Mucosa of stomach (tissue), 1 donor: Measurements from ENCODE around the gene GET4.

ENCODE experiments used
- H3K27me3 ChIP-seq: one replicate; pipeline ENCODE4 v1.7.0; 2013; ENCODE audit warnings: mild to moderate bottlenecking, low read length; ENCODE audit not compliant: control insufficient read depth, insufficient read depth
- H3K36me3 ChIP-seq: one replicate; pipeline ENCODE4 v1.7.0; 2013; ENCODE audit warnings: low read length; ENCODE audit not compliant: control insufficient read depth, insufficient read depth
- H3K4me1 ChIP-seq: one replicate; pipeline ENCODE4 v1.7.0; 2013; ENCODE audit warnings: mild to moderate bottlenecking, low read length; ENCODE audit not compliant: control insufficient read depth, insufficient read depth
- H3K4me3 ChIP-seq: one replicate; pipeline ENCODE4 v1.7.0; 2013; ENCODE audit warnings: low read length
- H3K9ac ChIP-seq: one replicate; pipeline ENCODE4 v1.7.0; 2013; ENCODE audit warnings: mild to moderate bottlenecking, low read length, moderate library complexity
- H3K9me3 ChIP-seq: one replicate; pipeline ENCODE4 v1.7.0; 2013; ENCODE audit warnings: mild to moderate bottlenecking, low read length, moderate library complexity; ENCODE audit not compliant: control insufficient read depth
- donor health status: Pancreatic carcinoma.

Gene GET4

DNA sequence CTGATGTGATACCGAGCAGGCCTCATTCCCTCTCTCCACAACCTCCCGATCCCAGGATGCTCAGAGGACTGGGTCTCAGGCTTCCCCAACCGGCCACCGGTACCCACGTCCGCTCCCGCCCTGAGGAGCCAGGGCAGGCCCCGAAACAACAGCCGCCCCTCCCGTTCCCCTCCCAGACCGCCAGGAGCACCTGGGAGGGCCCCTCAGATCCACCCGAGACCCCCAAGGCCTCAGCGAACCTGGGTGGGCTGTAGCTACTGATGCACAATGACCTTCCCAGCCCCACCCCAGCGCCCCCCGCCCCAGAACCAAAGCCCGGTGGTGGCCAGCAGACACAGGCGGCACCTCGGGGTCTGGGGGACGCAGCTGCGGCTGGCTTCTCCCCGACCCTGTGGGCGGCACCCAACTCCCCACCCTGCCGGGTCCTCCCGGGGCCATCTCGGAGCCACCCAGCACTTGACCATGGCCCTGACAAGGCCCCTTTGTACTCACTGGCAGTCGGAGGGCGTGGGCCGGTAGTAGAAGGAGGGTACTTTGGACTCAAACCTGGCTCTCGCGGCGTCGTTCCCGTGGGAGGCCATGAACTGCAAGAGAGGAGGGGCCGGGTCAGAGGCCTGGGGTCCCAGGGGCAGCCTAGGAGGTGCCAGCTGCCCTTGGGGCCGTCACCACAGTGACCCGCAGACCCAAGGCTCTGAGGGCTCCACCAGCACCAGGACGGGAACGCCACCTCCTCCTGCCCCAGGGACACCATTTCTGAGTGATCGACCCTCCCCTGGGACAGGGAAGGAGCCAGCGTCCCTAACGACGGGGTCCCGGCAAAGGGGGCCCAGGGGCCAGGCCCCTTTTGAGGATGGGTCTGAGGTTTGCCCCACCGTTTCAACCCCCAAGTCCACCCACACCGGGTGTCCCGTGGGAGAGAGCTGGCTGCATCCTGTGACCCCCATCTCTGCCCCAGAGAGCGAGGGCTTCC, 50.0 kb downstream of the GET4 start:
- Histone ChIP-seq H3K4me3 (no peak overlapping the region), H3K9me3 (no peaks in the 10 kb centered on the region), H3K27me3 (no peaks in the 10 kb centered on the region), H3K4me1 (peaks cover 69% of the 10 kb centered on the region), H3K36me3 (peaks cover 5% of the 10 kb centered on the region), H3K9ac (peak overlapping the region; percentile 44)

DNA sequence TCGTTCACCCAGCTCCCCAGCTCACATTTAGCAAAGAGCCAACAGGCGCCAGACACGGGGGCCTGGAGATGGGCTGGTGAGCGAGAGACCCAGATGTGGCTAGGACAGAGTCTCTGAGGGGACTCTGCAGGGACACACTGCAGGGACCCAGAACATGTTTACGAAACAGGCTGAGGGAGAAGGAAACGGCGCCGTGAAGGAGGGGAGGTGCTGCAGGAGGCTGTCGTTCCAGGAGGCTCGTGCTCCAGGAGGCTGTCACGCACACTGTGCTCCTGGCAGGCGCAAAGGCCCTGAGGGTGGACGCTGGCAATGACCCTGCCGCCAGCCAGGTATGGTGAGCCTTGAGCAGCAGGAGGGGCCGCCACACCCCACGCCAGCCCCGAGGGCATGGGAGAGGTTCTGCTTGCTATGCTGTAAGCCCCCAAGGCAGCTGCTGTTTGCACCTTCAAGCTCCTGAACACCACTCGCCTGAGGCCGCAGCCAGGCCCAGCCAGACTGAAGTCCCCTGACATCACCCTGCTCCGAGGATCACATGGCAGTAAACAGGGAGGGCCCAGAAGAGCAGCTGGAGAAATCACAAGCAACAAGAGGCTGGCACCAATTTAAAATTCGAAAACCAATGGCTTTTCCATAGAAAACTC, 50.8 kb downstream of the GET4 start:
- no peaks in the 10 kb centered on the region for H3K27me3 ChIP-seq
- peak overlapping the region; percentile 44 for H3K9ac ChIP-seq
- no peaks in the 10 kb centered on the region for H3K9me3 ChIP-seq
- H3K4me1 ChIP-seq: peaks cover 61% of the 10 kb centered on the region
- H3K4me3 ChIP-seq: no peak overlapping the region
- peaks cover 5% of the 10 kb centered on the region for H3K36me3 ChIP-seq

DNA sequence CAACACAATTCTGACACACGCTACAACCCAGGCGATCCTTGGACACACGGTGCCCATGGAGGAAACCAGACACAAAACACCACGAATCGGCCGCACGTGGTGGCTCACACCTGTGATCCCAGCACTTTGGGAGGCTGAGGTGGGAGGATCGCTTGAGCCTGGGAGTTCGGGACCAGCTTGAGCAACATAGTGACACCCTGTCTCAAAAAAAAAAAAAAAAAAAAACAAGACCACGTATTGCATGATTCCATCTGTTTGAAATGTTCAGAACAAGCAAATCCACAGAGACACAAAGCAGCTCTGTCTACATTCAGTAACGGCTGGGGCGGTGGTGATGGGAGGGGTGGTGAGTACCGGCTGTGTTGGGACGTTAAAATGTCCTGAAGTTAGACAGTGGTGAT, 53.0 kb downstream of the GET4 start:
- Histone ChIP-seq H3K4me1 (peaks cover 45% of the 10 kb centered on the region), H3K36me3 (peaks cover 5% of the 10 kb centered on the region), H3K4me3 (no peak overlapping the region), H3K9me3 (no peaks in the 10 kb centered on the region), H3K9ac (no peak overlapping the region), H3K27me3 (no peaks in the 10 kb centered on the region)

DNA sequence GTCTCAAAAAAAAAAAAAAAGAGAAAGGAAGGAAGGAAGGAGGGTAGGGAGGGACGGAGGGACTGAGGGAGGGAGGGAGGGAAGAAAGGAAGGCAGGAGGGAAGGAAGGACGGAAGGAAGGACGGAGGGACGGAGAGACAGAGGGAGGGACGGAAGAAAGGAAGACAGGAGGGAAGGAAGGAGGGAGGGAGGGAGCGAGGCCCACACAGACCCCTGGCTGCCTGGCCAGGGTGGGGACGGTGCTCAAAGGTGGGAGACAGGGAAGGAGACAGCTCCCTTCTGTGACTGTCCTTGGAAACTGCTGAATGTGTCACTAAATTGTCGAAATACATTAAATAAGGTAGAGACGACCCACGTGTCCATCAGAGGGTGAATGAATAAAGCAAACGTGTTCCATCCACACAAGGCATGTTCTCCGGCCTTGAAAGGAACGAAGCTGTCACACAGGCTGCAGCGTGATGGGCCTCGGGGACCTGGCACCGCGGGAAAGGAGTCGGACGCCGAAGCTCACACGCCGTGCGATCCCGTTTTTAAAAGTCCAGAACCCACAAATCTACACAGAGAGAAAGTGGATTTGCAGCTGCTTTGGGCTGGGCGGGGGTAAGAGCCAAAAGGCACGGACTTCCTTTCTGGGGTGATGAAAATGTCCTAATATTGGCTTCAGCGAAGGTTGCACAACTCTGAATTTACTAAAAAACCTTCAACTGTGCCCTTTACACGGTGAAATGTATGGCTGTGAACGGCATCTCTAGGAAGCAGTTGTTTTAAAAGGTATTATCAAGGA, 54.8 kb downstream of the GET4 start:
- Histone ChIP-seq H3K4me3 (no peak overlapping the region), H3K27me3 (no peaks in the 10 kb centered on the region), H3K9me3 (no peaks in the 10 kb centered on the region), H3K9ac (no peak overlapping the region), H3K36me3 (peaks cover 5% of the 10 kb centered on the region), H3K4me1 (peaks cover 26% of the 10 kb centered on the region)

DNA sequence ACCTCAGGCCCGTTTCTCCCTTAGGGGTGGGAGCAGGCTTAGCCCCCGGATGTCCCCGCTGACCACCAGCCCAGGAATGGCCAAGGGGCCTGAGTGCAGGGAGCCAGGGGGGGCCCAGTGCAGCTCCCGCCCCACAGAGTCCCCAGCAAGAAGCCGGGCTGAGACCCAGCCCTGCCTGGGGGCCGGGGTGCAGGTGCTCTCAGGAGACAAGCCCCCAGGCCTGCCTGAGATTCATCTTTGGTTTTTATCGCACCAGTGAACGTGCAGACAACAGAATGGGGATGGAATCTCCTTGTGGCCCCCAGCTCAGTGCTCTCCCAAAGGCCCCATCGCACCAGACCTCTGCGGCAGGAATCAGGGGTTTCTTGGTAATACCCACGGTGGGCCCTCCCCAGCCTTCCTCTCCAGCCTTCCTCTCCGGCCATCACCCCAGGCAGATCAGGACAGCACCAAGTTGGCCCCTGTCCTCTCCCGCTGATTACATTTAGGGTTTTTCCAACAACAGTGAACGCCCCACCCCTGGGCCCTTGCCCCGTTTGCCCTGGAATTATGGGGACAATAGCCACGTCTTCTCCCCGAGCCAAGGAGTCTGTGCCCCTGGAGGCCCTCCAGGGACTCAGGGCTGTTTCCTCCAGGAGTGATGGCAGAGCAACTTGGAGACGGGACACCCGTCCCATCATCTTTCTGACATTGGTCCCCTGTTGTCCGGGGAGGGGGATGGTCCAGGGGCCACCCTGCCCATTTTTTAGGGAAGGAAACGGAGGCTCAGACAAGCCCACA, 55.7 kb downstream of the GET4 start:
- Histone ChIP-seq H3K9ac (no peak overlapping the region), H3K4me3 (no peak overlapping the region), H3K36me3 (peaks cover 5% of the 10 kb centered on the region)

DNA sequence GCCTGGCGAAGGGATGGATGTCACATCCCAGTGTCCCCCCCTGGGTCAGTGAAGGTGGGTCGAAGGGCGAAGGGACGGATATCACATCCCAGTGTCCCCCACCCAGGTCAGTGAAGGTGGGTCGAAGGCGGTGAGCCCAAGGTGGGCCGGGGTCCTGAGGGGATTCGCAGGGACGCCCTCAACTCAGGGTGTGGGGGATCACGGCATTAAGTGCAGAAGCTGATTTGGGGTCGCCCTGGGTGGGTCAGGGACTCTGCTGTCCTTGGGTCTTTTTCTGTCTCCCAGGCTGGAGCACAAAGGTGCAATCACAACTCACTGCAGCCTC, 56.3 kb downstream of the GET4 start:
- Histone ChIP-seq H3K9ac (no peak overlapping the region), H3K36me3 (peaks cover 5% of the 10 kb centered on the region), H3K4me3 (no peak overlapping the region), H3K27me3 (no peaks in the 10 kb centered on the region), H3K9me3 (no peaks in the 10 kb centered on the region), H3K4me1 (peaks cover 12% of the 10 kb centered on the region)

More for the DNA sequence above, 55.7 kb downstream of the GET4 start:
- Histone ChIP-seq H3K27me3 (no peaks in the 10 kb centered on the region), H3K4me1 (peaks cover 18% of the 10 kb centered on the region), H3K9me3 (no peaks in the 10 kb centered on the region)

DNA sequence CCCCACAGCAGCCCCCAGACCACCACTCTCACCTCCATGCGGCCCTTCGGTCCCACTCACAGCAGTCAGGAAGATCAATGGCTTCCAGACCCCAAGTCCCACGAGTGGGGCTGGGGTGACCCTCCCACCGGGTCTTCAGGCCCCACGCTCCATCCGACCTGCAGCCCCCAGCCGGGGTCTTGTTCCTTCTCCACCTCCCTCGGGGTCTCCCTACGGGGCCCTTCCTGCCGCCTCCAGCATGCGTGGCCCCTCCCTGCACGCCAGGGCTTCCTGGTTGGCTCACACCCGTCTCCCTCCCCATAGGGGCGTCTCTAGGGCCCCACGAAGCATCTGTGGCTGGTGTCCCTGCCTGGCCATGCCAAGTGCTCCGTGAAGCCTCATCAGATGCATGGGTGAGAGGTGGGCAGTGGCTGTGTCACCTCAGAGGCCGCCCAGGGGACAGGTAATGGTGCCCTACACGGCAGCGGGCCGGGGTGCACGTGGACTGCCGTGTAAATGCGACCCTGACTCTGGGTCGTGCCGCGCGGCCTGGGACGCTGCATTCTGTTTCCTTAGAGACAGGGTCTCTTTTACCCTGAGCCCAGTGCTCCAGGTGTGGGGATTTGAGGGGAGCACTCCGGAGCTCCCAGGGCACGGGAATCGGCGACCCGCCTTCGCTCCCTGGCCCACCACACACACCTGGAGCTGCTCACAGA, 58.3 kb downstream of the GET4 start:
- no peaks in the 10 kb centered on the region for H3K4me1 ChIP-seq
- no peaks in the 10 kb centered on the region for H3K9me3 ChIP-seq

DNA sequence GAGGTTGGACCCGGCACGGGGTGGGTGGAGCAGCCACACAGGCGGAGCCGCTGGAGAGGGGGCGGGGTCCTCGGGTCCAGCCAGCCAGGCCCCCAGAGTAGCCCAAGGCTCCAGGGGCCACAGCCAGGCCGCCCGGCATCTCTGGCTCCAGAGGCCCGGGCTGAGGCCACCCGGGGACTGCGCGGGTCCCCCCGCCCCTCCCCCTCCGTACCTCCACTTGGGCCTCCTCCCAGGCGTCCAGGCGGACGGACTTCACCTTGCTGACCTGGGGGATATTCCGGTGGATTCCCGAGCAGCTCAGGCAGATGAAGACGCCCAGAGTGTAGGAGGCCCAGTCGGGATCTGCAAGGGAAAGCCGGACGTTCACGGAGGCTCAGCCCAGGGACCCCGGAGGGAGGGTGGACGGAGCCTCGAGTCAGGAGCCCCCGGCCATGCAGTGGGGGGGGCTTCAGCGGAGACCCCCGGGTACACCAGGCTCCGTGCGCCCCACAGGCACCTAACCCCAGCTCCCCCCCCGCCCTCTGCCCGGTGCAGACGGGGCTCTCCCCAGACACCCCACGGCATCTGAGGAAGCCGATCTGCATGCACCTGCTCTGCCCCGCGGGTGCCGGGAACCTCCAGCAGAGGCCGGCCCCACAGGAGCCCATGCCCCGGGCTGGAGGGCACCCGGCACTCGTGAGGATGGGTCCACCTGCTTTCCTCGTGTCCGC, 59.0 kb downstream of the GET4 start:
- H3K9me3 ChIP-seq: no peaks in the 10 kb centered on the region
- H3K27me3 ChIP-seq: no peaks in the 10 kb centered on the region
- no peaks in the 10 kb centered on the region for H3K4me1 ChIP-seq
- H3K4me3 ChIP-seq: no peak overlapping the region
- H3K36me3 ChIP-seq: no peaks in the 10 kb centered on the region
- no peak overlapping the region for H3K9ac ChIP-seq

More for the DNA sequence above, 58.3 kb downstream of the GET4 start:
- H3K36me3 ChIP-seq: no peaks in the 10 kb centered on the region
- no peak overlapping the region for H3K9ac ChIP-seq
- H3K4me3 ChIP-seq: no peak overlapping the region
- H3K27me3 ChIP-seq: no peaks in the 10 kb centered on the region

DNA sequence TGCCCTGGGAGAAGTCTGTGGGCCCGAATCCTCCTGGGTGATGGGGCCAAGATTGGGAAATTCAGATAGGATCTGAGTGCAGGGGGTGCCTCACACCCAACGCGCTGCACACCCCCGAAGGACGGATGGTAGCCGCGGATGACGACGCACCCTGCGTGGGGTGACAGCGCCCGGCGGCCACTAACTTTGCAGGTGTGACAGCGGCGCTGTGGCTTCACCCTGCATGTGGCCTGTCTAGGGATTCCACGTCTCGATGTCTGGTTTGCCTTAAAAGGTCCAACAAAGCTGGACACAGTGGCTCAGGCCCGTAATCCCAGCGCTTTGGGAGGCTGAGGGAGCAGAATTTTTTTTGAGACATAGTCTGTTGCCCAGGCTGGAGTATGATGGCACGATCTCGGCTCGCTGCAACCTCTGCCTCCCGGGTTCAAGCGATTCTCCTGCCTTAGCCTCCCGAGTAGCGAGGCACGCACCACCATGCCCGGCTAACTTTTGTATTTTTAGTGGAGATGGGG, 59.6 kb downstream of the GET4 start:
- Histone ChIP-seq H3K9ac (no peak overlapping the region), H3K9me3 (no peaks in the 10 kb centered on the region), H3K4me3 (no peak overlapping the region), H3K4me1 (no peaks in the 10 kb centered on the region), H3K27me3 (no peaks in the 10 kb centered on the region), H3K36me3 (no peaks in the 10 kb centered on the region)

DNA sequence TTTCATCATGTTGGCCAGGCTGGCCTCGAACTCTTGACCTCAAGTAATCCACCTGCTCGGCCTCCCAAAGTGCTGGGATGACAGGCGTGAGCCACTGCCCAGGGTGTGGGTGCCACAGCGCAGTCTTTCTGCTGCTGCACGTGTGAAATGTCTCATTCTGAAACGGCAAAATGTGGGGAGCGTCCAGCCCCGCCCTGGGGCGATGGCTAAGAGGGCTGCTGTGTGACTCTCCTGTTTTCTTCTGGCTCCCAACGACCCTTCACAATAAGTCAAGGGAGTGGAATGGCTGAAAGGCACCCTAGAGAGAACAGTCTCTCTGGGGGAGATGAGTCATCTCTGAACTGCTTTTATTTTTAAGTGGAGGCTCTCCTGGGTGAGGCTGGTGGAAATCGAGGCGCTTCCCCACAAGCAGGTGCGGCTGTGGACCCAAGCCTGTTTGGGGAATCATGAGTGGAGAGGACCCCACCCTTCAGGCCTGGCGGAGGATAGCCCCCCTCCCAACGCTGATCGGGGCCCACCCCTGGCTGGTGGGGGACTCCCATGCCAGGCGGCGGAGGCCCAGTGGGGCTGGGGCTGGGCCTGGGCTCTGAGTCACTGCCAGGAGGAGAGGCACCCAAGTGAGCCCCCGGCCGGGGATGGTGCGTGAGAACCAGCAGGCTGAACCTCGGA, 60.2 kb downstream of the GET4 start:
- H3K4me1 ChIP-seq: no peaks in the 10 kb centered on the region
- H3K27me3 ChIP-seq: no peaks in the 10 kb centered on the region
- no peaks in the 10 kb centered on the region for H3K9me3 ChIP-seq
- no peaks in the 10 kb centered on the region for H3K36me3 ChIP-seq
- no peak overlapping the region for H3K4me3 ChIP-seq
- H3K9ac ChIP-seq: no peak overlapping the region
